ENCODE data around the gene PCDHGA9. TPM values are rescaled to one million over a fixed set of nuclear protein-coding genes. Genes with fewer than 3 reads are reported as not detected.
"Not testable (repeated sequence)": the region's sequence is repeated elsewhere in the genome, so short reads cannot be mapped to it uniquely, and the experiment has no call there.

The PCDHGA9 gene
- total and polyA plus RNA-seq, 4 donors: 0.75 to 13.2 (median 4.8) TPM

DNA sequence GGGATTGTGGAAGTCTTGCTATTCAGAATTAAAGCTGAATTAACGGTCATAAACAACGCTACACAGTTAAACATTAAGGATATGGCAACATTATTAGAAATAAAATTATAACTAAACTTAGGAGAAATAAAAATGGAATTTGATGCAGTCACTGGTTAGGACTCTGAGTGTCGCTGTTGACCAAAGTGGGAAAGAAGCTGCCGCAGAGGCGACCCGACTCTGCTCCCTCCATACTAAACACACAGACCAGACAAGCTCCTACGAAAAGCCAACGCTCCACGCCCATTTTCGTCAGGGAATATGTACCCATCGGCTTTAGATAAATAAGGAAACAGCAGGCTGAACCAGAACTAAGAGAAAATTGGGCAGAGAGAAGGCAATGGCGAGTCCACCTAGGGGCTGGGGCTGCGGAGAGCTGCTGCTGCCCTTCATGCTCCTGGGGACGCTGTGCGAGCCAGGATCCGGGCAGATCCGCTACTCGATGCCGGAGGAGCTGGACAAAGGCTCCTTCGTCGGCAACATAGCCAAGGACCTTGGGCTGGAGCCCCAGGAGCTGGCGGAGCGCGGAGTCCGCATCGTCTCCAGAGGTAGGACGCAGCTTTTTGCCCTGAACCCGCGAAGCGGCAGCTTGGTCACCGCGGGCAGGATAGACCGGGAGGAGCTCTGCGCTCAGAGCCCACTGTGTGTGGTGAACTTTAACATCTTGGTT is 38.5 kb upstream of the PCDHGA9 start, which contains the start of gene PCDHGA5:
Gene PCDHGA5 (plus strand): TSS at position 211 of the 709 bp plus-strand sequence. CDS start 169 bp downstream, at position 380.
- peaks cover 39% of the 10 kb centered on the region for H3K9me3 ChIP-seq (ENCODE audit: control insufficient read depth, low read length)
- no peak within 1 kb of the TSS for H3K4me3 ChIP-seq (ENCODE audit: low read length in 2 of 2)
- H3K36me3 ChIP-seq (ENCODE audit: control insufficient read depth in 1 of 2, insufficient read depth in 2 of 2, low read length in 1 of 2): no peaks in the 10 kb centered on the region
- intact Hi-C loops (cut with DNase I): no loop called here
- ATAC-seq (ENCODE audit: low FRiP score) (no peak), DNase-seq (peak in 1 of 2 donors; percentile 55)
- no peaks in the 10 kb centered on the region for H3K27me3 ChIP-seq (ENCODE audit: control insufficient read depth in 1 of 2, insufficient read depth in 2 of 2, low read length in 1 of 2)
- H3K27ac ChIP-seq (ENCODE audit: low read depth in 1 of 2, low read length in 2 of 2): no peak within 1 kb of the TSS
- H3K4me1 ChIP-seq (ENCODE audit: control insufficient read depth in 1 of 2, insufficient read depth in 2 of 2, low read length in 2 of 2): no peaks in the 10 kb centered on the region
- WGBS, 2 donors: 11 to 15% methylated on average over 34 of the region's 34 CpGs

DNA sequence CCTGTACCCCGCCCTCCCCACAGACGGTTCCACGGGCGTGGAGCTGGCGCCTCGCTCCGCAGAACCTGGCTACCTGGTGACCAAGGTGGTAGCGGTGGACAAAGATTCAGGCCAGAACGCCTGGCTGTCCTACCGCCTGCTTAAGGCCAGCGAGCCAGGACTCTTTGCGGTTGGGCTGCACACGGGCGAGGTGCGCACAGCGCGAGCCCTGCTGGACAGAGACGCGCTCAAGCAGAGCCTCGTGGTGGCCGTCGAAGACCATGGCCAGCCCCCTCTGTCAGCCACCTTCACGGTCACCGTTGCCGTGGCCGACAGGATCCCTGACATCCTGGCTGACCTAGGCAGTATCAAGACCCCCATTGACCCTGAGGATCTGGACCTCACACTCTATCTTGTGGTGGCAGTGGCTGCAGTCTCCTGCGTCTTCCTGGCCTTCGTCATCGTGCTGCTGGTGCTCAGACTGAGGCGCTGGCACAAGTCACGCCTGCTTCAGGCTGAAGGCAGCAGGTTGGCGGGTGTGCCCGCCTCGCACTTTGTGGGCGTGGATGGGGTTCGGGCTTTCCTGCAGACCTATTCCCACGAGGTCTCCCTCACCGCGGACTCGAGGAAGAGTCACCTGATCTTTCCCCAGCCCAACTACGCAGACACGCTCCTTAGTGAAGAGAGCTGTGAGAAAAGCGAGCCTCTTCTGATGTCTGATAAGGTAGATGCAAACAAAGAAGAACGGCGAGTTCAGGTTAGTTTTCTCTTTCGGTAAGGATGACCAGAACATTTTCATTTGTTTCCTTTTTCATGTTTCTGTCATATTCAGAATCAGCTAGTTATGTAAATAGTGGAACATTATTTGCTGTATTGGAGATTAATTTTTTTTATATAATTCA is 36.3 kb upstream of the PCDHGA9 start:
- H3K4me3 ChIP-seq (ENCODE audit: low read length in 2 of 2): no peak overlapping the region
- DNase-seq (no peak), ATAC-seq (ENCODE audit: low FRiP score) (no peak)
- intact Hi-C loops (cut with DNase I): no loop called here
- no peaks in the 10 kb centered on the region for H3K4me1 ChIP-seq (ENCODE audit: control insufficient read depth in 1 of 2, insufficient read depth in 2 of 2, low read length in 2 of 2)
- no peaks in the 10 kb centered on the region for H3K27me3 ChIP-seq (ENCODE audit: control insufficient read depth in 1 of 2, insufficient read depth in 2 of 2, low read length in 1 of 2)
- 29 to 30% methylated on average over 46 of the region's 46 CpGs for WGBS, 2 donors
- H3K27ac ChIP-seq (ENCODE audit: low read depth in 1 of 2, low read length in 2 of 2): no peak overlapping the region
- H3K9me3 ChIP-seq (ENCODE audit: control insufficient read depth, low read length): peaks cover 42% of the 10 kb centered on the region
- no peaks in the 10 kb centered on the region for H3K36me3 ChIP-seq (ENCODE audit: control insufficient read depth in 1 of 2, insufficient read depth in 2 of 2, low read length in 1 of 2)

DNA sequence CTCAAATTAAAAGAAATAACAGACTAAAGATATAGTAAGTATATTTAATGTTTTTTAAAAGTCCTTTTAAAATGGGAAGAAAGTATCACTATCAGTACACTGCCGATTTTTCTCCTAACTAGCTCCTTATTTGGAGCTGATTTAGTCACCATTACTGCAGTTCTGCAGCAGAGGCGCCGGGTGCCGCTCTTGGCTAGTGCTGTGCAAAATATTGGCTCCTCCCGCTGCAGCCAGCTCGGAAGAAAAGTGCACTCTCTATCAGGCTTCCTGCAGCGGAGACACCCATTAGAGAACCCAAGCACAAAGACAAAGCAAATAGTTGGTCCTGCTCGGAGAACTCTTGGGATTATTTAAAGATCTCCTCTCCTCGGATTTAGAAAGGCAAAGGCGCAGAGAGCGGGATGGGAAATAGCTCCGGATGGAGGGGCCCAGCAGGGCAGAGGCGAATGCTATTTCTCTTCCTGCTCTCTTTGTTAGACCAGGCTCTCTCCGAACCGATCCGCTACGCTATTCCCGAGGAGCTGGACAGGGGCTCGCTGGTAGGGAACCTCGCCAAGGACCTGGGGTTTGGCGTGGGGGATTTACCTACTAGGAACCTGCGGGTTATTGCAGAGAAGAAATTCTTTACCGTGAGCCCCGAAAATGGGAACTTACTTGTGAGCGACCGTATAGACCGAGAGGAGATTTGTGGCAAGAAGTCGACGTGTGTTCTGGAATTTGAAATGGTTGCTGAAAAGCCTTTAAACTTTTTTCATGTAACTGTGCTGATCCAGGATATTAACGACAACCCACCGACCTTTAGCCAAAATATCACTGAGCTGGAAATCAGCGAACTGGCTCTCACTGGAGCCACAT is 32.4 kb upstream of the PCDHGA9 start, which contains the start of gene PCDHGB3:
Gene PCDHGB3 (plus strand): TSS at position 249 of the 855 bp plus-strand sequence. CDS start 153 bp downstream, at position 402.
- 14 to 17% methylated on average over 32 of the region's 32 CpGs for WGBS, 2 donors
- intact Hi-C loops (cut with DNase I): loop anchor here in 1 of 2 donors (5.0 kb wide), 1 partner anchor 52 kb away; the partner anchor contains the start of gene PCDHGA11

DNA sequence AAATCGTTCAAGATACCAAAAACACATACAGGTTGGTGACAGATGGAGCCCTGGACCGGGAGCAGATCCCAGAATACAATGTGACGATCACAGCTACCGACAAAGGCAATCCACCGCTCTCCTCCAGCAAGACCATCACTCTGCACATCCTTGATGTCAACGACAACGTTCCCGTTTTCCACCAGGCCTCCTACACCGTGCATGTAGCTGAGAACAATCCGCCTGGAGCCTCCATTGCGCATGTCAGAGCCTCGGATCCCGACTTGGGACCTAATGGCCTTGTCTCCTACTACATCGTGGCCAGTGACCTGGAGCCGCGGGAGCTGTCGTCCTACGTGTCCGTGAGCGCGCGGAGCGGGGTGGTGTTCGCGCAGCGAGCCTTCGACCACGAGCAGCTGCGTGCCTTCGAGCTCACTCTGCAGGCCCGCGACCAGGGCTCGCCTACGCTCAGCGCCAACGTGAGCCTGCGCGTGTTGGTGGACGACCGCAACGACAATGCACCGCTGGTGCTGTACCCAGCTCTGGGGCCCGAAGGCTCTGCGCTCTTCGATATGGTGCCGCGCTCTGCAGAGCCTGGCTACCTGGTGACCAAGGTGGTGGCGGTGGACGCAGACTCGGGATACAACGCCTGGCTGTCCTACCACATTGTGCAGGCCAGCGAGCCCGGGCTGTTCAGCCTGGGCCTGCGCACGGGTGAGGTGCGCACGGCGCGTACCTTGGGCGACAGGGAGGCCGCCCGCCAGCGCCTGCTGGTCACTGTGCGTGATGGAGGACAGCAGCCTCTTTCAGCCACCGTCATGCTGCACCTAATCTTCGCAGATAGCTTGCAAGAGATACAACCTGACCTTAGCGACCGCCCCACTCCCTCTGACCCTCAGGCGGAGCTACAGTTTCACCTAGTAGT is 30.8 kb upstream of the PCDHGA9 start:
- intact Hi-C loops (cut with DNase I): loop anchor here in 1 of 2 donors (5.0 kb wide), 1 partner anchor 50 kb away; the partner anchor contains the start of gene PCDHGA11
- DNase-seq (no peak), ATAC-seq (ENCODE audit: low FRiP score) (no peak)
- Histone ChIP-seq H3K27me3 (ENCODE audit: control insufficient read depth in 1 of 2, insufficient read depth in 2 of 2, low read length in 1 of 2) (no peaks in the 10 kb centered on the region), H3K4me1 (ENCODE audit: control insufficient read depth in 1 of 2, insufficient read depth in 2 of 2, low read length in 2 of 2) (no peaks in the 10 kb centered on the region), H3K27ac (ENCODE audit: low read depth in 1 of 2, low read length in 2 of 2) (no peak overlapping the region), H3K36me3 (ENCODE audit: control insufficient read depth in 1 of 2, insufficient read depth in 2 of 2, low read length in 1 of 2) (no peaks in the 10 kb centered on the region), H3K9me3 (ENCODE audit: control insufficient read depth, low read length) (peaks cover 44% of the 10 kb centered on the region), H3K4me3 (ENCODE audit: low read length in 2 of 2) (no peak overlapping the region)
- 23 to 28% methylated on average over 69 of the region's 69 CpGs for WGBS, 2 donors

More for the DNA sequence above, 32.4 kb upstream of the PCDHGA9 start, which contains the start of gene PCDHGB3:
- H3K9me3 ChIP-seq (ENCODE audit: control insufficient read depth, low read length): peaks cover 45% of the 10 kb centered on the region
- H3K27ac ChIP-seq (ENCODE audit: low read depth in 1 of 2, low read length in 2 of 2): no peak within 1 kb of the TSS
- H3K36me3 ChIP-seq (ENCODE audit: control insufficient read depth in 1 of 2, insufficient read depth in 2 of 2, low read length in 1 of 2): no peaks in the 10 kb centered on the region
- ATAC-seq (ENCODE audit: low FRiP score) (no peak), DNase-seq (no peak)
- H3K27me3 ChIP-seq (ENCODE audit: control insufficient read depth in 1 of 2, insufficient read depth in 2 of 2, low read length in 1 of 2): no peaks in the 10 kb centered on the region
- H3K4me3 ChIP-seq (ENCODE audit: low read length in 2 of 2): no peak within 1 kb of the TSS
- no peaks in the 10 kb centered on the region for H3K4me1 ChIP-seq (ENCODE audit: control insufficient read depth in 1 of 2, insufficient read depth in 2 of 2, low read length in 2 of 2)

DNA sequence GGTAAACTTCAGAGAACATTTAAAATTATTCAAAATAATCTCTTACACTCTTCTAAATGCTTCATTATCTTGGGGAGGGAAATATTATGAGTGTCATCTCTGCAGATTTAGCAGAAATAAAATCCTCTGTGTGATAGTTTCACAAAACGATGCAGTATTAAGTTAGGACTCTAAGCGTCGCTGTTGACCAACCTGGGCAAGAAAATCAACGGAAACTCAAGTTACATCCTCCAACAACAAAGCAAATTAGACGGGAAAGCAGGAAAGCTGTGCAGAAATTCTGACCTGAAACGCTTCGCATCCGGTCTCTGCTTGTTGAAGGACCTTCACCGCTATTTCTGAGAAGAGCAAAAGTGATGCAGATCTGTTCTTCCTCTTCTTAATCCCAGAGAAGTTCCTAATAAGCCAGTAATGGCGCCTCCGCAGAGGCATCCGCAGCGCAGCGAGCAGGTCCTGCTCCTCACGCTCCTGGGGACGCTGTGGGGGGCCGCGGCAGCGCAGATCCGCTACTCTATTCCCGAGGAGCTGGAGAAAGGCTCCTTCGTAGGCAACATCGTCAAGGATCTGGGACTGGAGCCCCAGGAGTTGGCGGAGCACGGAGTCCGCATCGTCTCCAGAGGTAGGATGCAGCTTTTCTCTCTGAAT is 28.8 kb upstream of the PCDHGA9 start, which contains the start of gene PCDHGA6:
Gene PCDHGA6 (plus strand): TSS at position 219 of the 645 bp plus-strand sequence. CDS start 193 bp downstream, at position 412.
- Histone ChIP-seq H3K4me1 (ENCODE audit: control insufficient read depth in 1 of 2, insufficient read depth in 2 of 2, low read length in 2 of 2) (no peaks in the 10 kb centered on the region), H3K36me3 (ENCODE audit: control insufficient read depth in 1 of 2, insufficient read depth in 2 of 2, low read length in 1 of 2) (no peaks in the 10 kb centered on the region), H3K27me3 (ENCODE audit: control insufficient read depth in 1 of 2, insufficient read depth in 2 of 2, low read length in 1 of 2) (no peaks in the 10 kb centered on the region), H3K9me3 (ENCODE audit: control insufficient read depth, low read length) (peaks cover 45% of the 10 kb centered on the region), H3K27ac (ENCODE audit: low read depth in 1 of 2, low read length in 2 of 2) (no peak within 1 kb of the TSS), H3K4me3 (ENCODE audit: low read length in 2 of 2) (no peak within 1 kb of the TSS)
- ATAC-seq (ENCODE audit: low FRiP score) (no peak), DNase-seq (peak in 1 of 2 donors; percentile 66)
- intact Hi-C loops (cut with DNase I): loop anchor here in 1 of 2 donors (5.0 kb wide), 1 partner anchor 49 kb away; the partner anchor contains the start of gene PCDHGA11
- WGBS, 2 donors: 12 to 13% methylated on average over 27 of the region's 27 CpGs

DNA sequence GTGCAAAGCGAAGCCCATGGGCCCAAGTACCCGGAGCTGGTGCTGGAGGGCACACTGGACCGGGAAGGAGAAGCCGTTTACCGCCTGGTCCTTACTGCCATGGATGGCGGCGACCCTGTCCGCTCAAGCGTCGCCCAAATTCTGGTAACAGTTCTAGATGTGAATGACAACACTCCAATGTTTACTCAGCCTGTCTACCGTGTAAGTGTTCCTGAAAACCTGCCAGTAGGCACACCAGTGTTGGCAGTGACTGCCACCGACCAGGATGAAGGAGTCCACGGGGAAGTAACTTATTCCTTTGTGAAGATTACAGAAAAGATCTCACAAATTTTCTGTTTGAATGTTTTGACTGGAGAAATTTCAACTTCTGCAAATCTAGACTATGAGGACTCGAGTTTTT is 28.0 kb upstream of the PCDHGA9 start:
- Histone ChIP-seq H3K27ac (ENCODE audit: low read depth in 1 of 2, low read length in 2 of 2) (no peak overlapping the region), H3K4me3 (ENCODE audit: low read length in 2 of 2) (no peak overlapping the region), H3K36me3 (ENCODE audit: control insufficient read depth in 1 of 2, insufficient read depth in 2 of 2, low read length in 1 of 2) (no peaks in the 10 kb centered on the region), H3K27me3 (ENCODE audit: control insufficient read depth in 1 of 2, insufficient read depth in 2 of 2, low read length in 1 of 2) (no peaks in the 10 kb centered on the region), H3K9me3 (ENCODE audit: control insufficient read depth, low read length) (peaks cover 45% of the 10 kb centered on the region), H3K4me1 (ENCODE audit: control insufficient read depth in 1 of 2, insufficient read depth in 2 of 2, low read length in 2 of 2) (no peaks in the 10 kb centered on the region)
- intact Hi-C loops (cut with DNase I): loop anchor here in 1 of 2 donors (5.0 kb wide), 1 partner anchor 48 kb away; the partner anchor contains the start of gene PCDHGA11
- ATAC-seq (ENCODE audit: low FRiP score) (no peak), DNase-seq (no peak)
- WGBS, 2 donors: 48 to 50% methylated on average over 14 of the region's 14 CpGs

DNA sequence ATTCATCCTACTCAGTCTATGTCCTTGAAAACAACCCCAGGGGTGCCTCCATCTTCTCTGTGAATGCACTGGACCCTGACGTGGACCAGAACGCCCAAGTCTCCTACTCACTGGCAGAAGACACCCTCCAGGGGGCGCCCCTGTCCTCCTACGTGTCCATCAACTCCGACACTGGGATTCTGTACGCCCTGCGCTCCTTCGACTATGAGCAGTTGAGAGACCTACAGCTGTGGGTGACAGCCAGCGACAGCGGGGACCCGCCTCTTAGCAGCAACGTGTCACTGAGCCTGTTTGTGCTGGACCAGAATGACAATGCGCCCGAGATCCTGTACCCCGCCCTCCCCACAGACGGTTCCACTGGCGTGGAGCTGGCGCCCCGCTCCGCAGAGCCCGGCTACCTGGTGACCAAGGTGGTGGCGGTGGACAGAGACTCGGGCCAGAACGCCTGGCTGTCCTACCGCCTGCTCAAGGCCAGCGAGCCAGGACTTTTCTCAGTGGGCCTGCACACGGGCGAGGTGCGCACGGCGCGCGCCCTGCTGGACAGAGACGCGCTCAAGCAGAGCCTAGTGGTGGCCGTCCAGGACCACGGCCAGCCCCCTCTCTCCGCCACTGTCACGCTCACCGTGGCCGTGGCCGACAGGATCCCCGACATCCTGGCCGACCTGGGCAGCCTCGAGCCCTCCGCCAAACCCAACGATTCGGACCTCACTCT is 27.0 kb upstream of the PCDHGA9 start:
- H3K27me3 ChIP-seq (ENCODE audit: control insufficient read depth in 1 of 2, insufficient read depth in 2 of 2, low read length in 1 of 2); H3K36me3 ChIP-seq (ENCODE audit: control insufficient read depth in 1 of 2, insufficient read depth in 2 of 2, low read length in 1 of 2); H3K4me1 ChIP-seq (ENCODE audit: control insufficient read depth in 1 of 2, insufficient read depth in 2 of 2, low read length in 2 of 2); ATAC-seq (ENCODE audit: low FRiP score); H3K27ac ChIP-seq (ENCODE audit: low read depth in 1 of 2, low read length in 2 of 2); intact Hi-C loops (cut with DNase I); H3K4me3 ChIP-seq (ENCODE audit: low read length in 2 of 2): not testable (repeated sequence)
- peaks cover 39% of the 10 kb centered on the region for H3K9me3 ChIP-seq (ENCODE audit: control insufficient read depth, low read length)
- peak in 1 of 2 donors; percentile 61 for DNase-seq
- WGBS, 2 donors: 28 to 46% methylated on average over 28 to 43 of the region's 48 CpGs
